Left ventricle myocardium inferior (tissue), 1 donor: ENCODE results near the gene OGT. TPM values are rescaled to one million over a fixed set of nuclear protein-coding genes. Genes with fewer than 3 reads are reported as not detected.
"Not testable (repeated sequence)": the region's sequence is repeated elsewhere in the genome, so short reads cannot be mapped to it uniquely, and the experiment has no call there.

Experiments
- DNase-seq: peaks from one replicate; pipeline ENCODE4 v3.0.0-alpha.2; 2020
- H3K27ac ChIP-seq: fragments of 200-600 bp; replicated peaks from 2 replicates; pipeline ENCODE4 v1.8.0; 2021
- H3K27me3 ChIP-seq: fragments of 200-600 bp; 2 replicates; pipeline ENCODE4 v1.8.0; 2021; ENCODE audit warnings: low read depth
- H3K36me3 ChIP-seq: fragments of 200-600 bp; 2 replicates; pipeline ENCODE4 v1.8.0; 2021
- H3K4me1 ChIP-seq: fragments of 200-600 bp; 2 replicates; pipeline ENCODE4 v1.8.0; 2021
- H3K4me3 ChIP-seq: fragments of 200-600 bp; 2 replicates; pipeline ENCODE4 v1.8.0; 2021; ENCODE audit warnings: mild to moderate bottlenecking, moderate library complexity
- H3K9me3 ChIP-seq: fragments of 200-600 bp; replicated peaks from 2 replicates; pipeline ENCODE4 v1.8.0; 2021
- CTCF ChIP-seq: fragments of 200-600 bp; IDR thresholded peaks from 2 replicates; pipeline ENCODE4 v1.8.0; 2021; ENCODE audit warnings: antibody characterized with exemption, mild to moderate bottlenecking, borderline replicate concordance
- intact Hi-C: fragments of 100-400 bp; cut with micrococcal nuclease; formaldehyde crosslinking; loops from one replicate; pipeline ENCODE4 v1.11.0; 2022
- total RNA-seq: library from RNA; stranded (reverse); fragmentation: NEBNext Ultra II Directional; extraction: Animal tissue kit (Norgen Biotek cat#: 25700); gene quantifications from one replicate; pipeline ENCODE4 v1.2.1, GENCODE V29; 2021
- donor health status: DM: no; HTN: yes; CAD: no; lungs with severe emphysema.

OGT gene
- total RNA-seq, 1 donor from 2014 or later: 83.8 TPM

- DNase-seq: no peak
- H3K9me3 ChIP-seq: no peaks in the 10 kb centered on the region
- H3K36me3 ChIP-seq: peaks cover 100% of the 10 kb centered on the region
- no peak overlapping the region for H3K4me3 ChIP-seq
- intact Hi-C loops: no loop called here
- no peaks in the 10 kb centered on the region for H3K27me3 ChIP-seq
- no peak for TF ChIP-seq CTCF
- H3K27ac ChIP-seq: no peak overlapping the region
- H3K4me1 ChIP-seq: peaks cover 7% of the 10 kb centered on the region
These were observed 31.0 kb downstream of the OGT start for GRCh38 chrX:71563921-71564320.

GRCh38 chrX:71565474-71566041, 32.7 kb downstream of the OGT start:
- Histone ChIP-seq H3K9me3 (no peaks in the 10 kb centered on the region), H3K4me3 (no peak overlapping the region), H3K27ac (peak overlapping the region; percentile 36), H3K36me3 (peaks cover 97% of the 10 kb centered on the region), H3K4me1 (peaks cover 7% of the 10 kb centered on the region), H3K27me3 (no peaks in the 10 kb centered on the region)
- TF ChIP-seq CTCF: no peak
- DNase-seq: no peak
- intact Hi-C loops: no loop called here

- H3K9me3 ChIP-seq, H3K4me3 ChIP-seq, H3K27me3 ChIP-seq, intact Hi-C loops, H3K27ac ChIP-seq, DNase-seq: not testable (repeated sequence)
- peaks cover 87% of the 10 kb centered on the region for H3K36me3 ChIP-seq
- peaks cover 11% of the 10 kb centered on the region for H3K4me1 ChIP-seq
These were observed 38.5 kb downstream of the OGT start for GRCh38 chrX:71571390-71571789.

- H3K36me3 ChIP-seq: peaks cover 71% of the 10 kb centered on the region
- intact Hi-C loops: no loop called here
These were observed 40.7 kb downstream of the OGT start for GRCh38 chrX:71573590-71573989.

GRCh38 chrX:71577682-71578081, 44.8 kb downstream of the OGT start:
- no peak for TF ChIP-seq CTCF
- H3K4me3 ChIP-seq: no peak overlapping the region
- H3K9me3 ChIP-seq: no peaks in the 10 kb centered on the region
- peak; percentile 16 for DNase-seq
- no peaks in the 10 kb centered on the region for H3K27me3 ChIP-seq
- peak overlapping the region; percentile 30 for H3K27ac ChIP-seq
- H3K4me1 ChIP-seq: no peaks in the 10 kb centered on the region
- intact Hi-C loops: no loop called here
- peaks cover 33% of the 10 kb centered on the region for H3K36me3 ChIP-seq

More at GRCh38 chrX:71573590-71573989, 40.7 kb downstream of the OGT start:
- Histone ChIP-seq H3K27ac (no peak overlapping the region), H3K4me1 (peaks cover 11% of the 10 kb centered on the region), H3K4me3 (no peak overlapping the region), H3K27me3 (no peaks in the 10 kb centered on the region), H3K9me3 (no peaks in the 10 kb centered on the region)
- DNase-seq: no peak
- TF ChIP-seq CTCF: no peak

- peaks cover 29% of the 10 kb centered on the region for H3K36me3 ChIP-seq
- intact Hi-C loops: no loop called here
- no peak within 1 kb of the TSS for H3K4me3 ChIP-seq
- H3K4me1 ChIP-seq: no peaks in the 10 kb centered on the region
- no peak for TF ChIP-seq CTCF
- no peak for DNase-seq
- H3K9me3 ChIP-seq: no peaks in the 10 kb centered on the region
- H3K27me3 ChIP-seq: no peaks in the 10 kb centered on the region
- peak within 1 kb of the TSS; percentile 30 for H3K27ac ChIP-seq
These were observed 45.6 kb downstream of the OGT start, which contains the start of gene GCNA for GRCh38 chrX:71578253-71579135. Gene GCNA (plus strand): TSS chrX:71578437. CDS start chrX:71580822, 2,385 bp downstream.
